ENCODE measurements around the gene SMCO1. TPM values are rescaled to one million over a fixed set of nuclear protein-coding genes. Genes with fewer than 3 reads are reported as not detected.
"Not testable (repeated sequence)": the region's sequence is repeated elsewhere in the genome, so short reads cannot be mapped to it uniquely, and the experiment has no call there.

The SMCO1 gene
- total RNA-seq, 4 donors from 2014 or later: 0.46 to 2.2 (median 1.5) TPM

GRCh38 chr3:196514350-196514716 lies 813 bp downstream of the SMCO1 start:
- Histone ChIP-seq H3K9me3 (no peaks in the 10 kb centered on the region), H3K4me1 (peaks cover 20 to 26% of the 10 kb centered on the region in 2 donors), H3K27ac (peak overlapping the region; percentile 73 to 85 (median 83)), H3K36me3 (no peaks in the 10 kb centered on the region), H3K27me3 (no peaks in the 10 kb centered on the region), H3K4me3 (no peak overlapping the region)
- DNase-seq (no peak), ATAC-seq (no peak)
- in situ Hi-C loops (cut with MboI; ENCODE audit: low sequenced_read_pairs in 4 of 4) (loop anchor here in 1 of 4 donors (25.0 kb wide), 1 partner anchor 427 kb away; the partner anchor contains the start of gene TFRC), intact Hi-C loops (cut with DNase I; ENCODE audit: low total_unique reads) (no loop called here)
- TF ChIP-seq POLR2A (IDR thresholded peaks at IDR 0.05) (no peak), CTCF (IDR thresholded peaks at IDR 0.05 in 4 of 5, conservative IDR thresholded peaks at IDR 0.05 in 1 of 5) (no peak)

DNA sequence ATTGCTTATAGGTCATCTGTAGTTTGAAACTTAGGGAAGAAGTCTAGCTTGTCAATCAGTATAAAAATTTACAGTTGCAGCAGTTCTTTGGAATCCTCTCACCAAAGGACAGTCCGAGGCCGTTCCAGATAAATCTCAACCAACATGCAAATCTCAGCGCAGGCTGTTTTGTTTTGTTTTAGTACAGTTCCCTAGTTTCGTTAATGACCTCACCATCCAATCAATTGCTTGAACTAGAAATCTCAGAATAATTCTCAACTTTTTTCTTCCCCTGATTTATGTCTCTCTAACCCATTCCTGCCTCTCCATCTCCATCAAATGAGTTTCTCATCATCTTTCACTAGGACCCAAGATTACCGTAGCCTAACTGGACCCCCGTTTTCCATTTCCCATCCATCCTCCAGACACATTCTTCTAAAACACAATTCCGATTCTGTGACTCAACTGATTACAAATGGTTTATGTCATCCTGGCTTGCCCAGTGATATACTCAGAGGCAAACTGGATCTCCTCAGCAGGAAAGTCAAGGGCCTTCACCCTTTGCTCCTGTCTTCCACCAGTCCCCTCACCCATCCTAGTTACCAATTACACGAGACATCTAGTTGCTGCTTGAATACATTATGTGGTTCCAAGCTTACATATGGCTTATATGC lies 1.3 kb downstream of the SMCO1 start:
- no peak for TF ChIP-seq CTCF (IDR thresholded peaks at IDR 0.05 in 4 of 5, conservative IDR thresholded peaks at IDR 0.05 in 1 of 5)
- TF ChIP-seq POLR2A (IDR thresholded peaks at IDR 0.05): no peak
- Histone ChIP-seq H3K27ac (peak overlapping the region; percentile 73 to 85 (median 83)), H3K4me3 (no peak overlapping the region), H3K9me3 (no peaks in the 10 kb centered on the region), H3K4me1 (peaks cover 20 to 26% of the 10 kb centered on the region in 2 donors), H3K36me3 (no peaks in the 10 kb centered on the region), H3K27me3 (no peaks in the 10 kb centered on the region)
- DNase-seq (no peak), ATAC-seq (no peak)
- in situ Hi-C loops (cut with MboI; ENCODE audit: low sequenced_read_pairs in 4 of 4) (loop anchor here in 1 of 4 donors (25.0 kb wide), 1 partner anchor 427 kb away; the partner anchor contains the start of gene TFRC), intact Hi-C loops (cut with DNase I; ENCODE audit: low total_unique reads) (no loop called here)

DNA sequence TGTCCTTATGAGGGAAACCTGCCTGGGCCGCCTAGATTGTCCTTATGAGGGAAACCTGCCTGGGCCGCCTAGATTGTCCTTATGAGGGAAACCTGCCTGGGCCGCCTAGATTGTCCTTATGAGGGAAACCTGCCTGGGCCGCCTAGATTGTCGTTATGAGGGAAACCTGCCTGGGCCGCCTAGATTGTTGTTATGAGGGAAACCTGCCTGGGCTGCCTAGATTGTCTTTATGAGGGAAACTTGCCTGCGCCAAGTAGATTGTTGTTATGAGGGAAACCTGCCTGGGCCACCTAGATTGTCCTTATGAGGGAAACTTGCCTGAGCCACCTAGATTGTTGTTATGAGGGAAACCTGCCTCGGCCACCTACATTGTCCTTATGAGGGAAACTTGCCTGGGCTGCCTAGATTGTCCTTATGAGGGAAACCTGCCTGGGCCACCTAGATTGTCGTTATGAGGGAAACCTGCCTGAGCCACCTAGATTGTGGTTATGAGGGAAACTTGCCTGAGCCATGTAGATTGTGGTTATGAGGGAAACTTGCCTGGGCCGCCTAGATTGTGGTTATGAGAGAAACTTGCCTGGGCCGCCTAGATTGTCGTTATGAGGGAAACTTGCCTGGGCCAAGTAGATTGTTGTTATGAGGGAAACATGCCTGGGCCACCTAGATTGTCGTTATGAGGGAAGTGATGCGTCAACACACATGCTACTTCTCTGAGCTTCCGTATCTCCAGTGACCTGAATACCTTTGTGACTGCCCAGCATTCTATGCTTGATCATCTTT lies 3.3 kb downstream of the SMCO1 start:
- H3K4me3 ChIP-seq; intact Hi-C loops (cut with DNase I; ENCODE audit: low total_unique reads); H3K27ac ChIP-seq; DNase-seq; H3K27me3 ChIP-seq; ATAC-seq; H3K9me3 ChIP-seq; H3K36me3 ChIP-seq: not testable (repeated sequence)
- H3K4me1 ChIP-seq: peaks cover 20 to 23% of the 10 kb centered on the region in 2 donors
- in situ Hi-C loops (cut with MboI; ENCODE audit: low sequenced_read_pairs in 4 of 4): loop anchor here in 1 of 4 donors (25.0 kb wide), 1 partner anchor 425 kb away; the partner anchor contains the start of gene TFRC

DNA sequence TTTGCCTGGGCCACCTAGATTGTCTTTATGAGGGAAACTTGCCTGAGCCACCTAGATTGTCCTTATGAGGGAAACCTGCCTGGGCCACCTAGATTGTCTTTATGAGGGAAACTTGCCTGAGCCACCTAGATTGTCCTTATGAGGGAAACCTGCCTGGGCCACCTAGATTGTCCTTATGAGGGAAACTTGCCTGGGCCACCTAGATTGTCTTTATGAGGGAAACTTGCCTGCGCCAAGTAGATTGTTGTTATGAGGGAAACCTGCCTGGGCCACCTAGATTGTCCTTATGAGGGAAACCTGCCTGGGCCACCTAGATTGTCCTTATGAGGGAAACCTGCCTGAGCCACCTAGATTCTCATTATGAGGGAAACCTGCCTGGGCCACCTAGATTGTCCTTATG lies 4.0 kb downstream of the SMCO1 start:
- H3K9me3 ChIP-seq; intact Hi-C loops (cut with DNase I; ENCODE audit: low total_unique reads); DNase-seq; H3K4me3 ChIP-seq; ATAC-seq; H3K27ac ChIP-seq; H3K36me3 ChIP-seq; H3K27me3 ChIP-seq: not testable (repeated sequence)
- in situ Hi-C loops (cut with MboI; ENCODE audit: low sequenced_read_pairs in 4 of 4): loop anchor here in 1 of 4 donors (25.0 kb wide), 1 partner anchor 424 kb away; the partner anchor contains the start of gene TFRC
- H3K4me1 ChIP-seq: peaks cover 17 to 18% of the 10 kb centered on the region in 2 donors

- H3K27ac ChIP-seq: no peak overlapping the region
- in situ Hi-C loops (cut with MboI; ENCODE audit: low sequenced_read_pairs in 4 of 4): loop anchor here in 1 of 4 donors (25.0 kb wide), 1 partner anchor 419 kb away; the partner anchor contains the start of gene TFRC
- no peak for ATAC-seq
- intact Hi-C loops (cut with DNase I; ENCODE audit: low total_unique reads): no loop called here
- no peak for TF ChIP-seq CTCF (IDR thresholded peaks at IDR 0.05 in 4 of 5, conservative IDR thresholded peaks at IDR 0.05 in 1 of 5)
- TF ChIP-seq POLR2A (IDR thresholded peaks at IDR 0.05): no peak
- H3K9me3 ChIP-seq: peaks cover 0 to 4% (median 0%) of the 10 kb centered on the region in 3 donors
- H3K36me3 ChIP-seq: peaks cover 0 to 8% of the 10 kb centered on the region in 2 donors
- no peak overlapping the region for H3K4me3 ChIP-seq
- no peaks in the 10 kb centered on the region for H3K27me3 ChIP-seq
- DNase-seq: no peak
- H3K4me1 ChIP-seq: peaks cover 0 to under 1% of the 10 kb centered on the region in 2 donors
Observed at GRCh38 chr3:196506687-196507086, 8.5 kb downstream of the SMCO1 start.
